Measurements from ENCODE around the gene IQGAP1. TPM values are rescaled to one million over a fixed set of nuclear protein-coding genes. Genes with fewer than 3 reads are reported as not detected.
"Not testable (repeated sequence)": the region's sequence is repeated elsewhere in the genome, so short reads cannot be mapped to it uniquely, and the experiment has no call there.

IQGAP1 gene
- total RNA-seq (2014; rRNA removed; shearing (Covaris generic)), result 52.7 and 55.2 TPM in 2 replicates

- DNase-seq (ENCODE audit: low spot score), result peak; percentile 98
- in situ Hi-C loops (cut with HindIII; ENCODE audit: low sequenced_read_pairs), result no loop called here
Observed at GRCh38 chr15:90387534-90388461, at the start of gene IQGAP1. IQGAP1 (plus strand) TSS chr15:90388242; CDS start chr15:90388342, 100 bp downstream.

GRCh38 chr15:90338532-90338931 lies 49.5 kb upstream of the IQGAP1 start:
- in situ Hi-C loops (cut with HindIII; ENCODE audit: low sequenced_read_pairs), result no loop called here
- no peak for DNase-seq (ENCODE audit: low spot score)

GRCh38 chr15:90340345-90340744 lies 47.7 kb upstream of the IQGAP1 start:
- DNase-seq (ENCODE audit: low spot score), result no peak
- in situ Hi-C loops (cut with HindIII; ENCODE audit: low sequenced_read_pairs), result no loop called here

DNA sequence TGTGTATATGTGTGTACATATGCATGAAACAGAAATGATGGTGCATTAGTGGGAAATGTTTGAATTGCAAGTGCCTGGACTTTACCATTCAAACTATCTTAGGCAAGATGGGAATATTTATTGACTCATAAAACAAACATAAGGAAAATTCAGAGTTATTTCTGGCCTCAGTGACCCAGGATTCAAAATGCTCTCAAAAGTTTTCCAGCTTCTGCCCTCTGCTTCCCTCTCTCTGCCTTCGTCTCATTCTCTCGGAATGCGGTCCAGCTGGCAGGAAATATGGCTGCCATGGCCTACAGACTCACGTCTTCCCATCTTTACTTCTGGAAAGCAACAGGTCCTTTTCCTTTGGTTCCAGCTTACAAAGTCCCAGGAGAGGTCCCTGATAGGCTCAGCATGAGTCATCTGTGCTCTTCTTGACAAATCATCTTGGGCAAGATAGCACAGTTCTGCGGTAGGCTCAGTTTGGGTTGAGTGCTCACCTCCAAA lies 44.7 kb upstream of the IQGAP1 start:
- in situ Hi-C loops (cut with HindIII; ENCODE audit: low sequenced_read_pairs), result no loop called here
- DNase-seq (ENCODE audit: low spot score), result no peak

DNA sequence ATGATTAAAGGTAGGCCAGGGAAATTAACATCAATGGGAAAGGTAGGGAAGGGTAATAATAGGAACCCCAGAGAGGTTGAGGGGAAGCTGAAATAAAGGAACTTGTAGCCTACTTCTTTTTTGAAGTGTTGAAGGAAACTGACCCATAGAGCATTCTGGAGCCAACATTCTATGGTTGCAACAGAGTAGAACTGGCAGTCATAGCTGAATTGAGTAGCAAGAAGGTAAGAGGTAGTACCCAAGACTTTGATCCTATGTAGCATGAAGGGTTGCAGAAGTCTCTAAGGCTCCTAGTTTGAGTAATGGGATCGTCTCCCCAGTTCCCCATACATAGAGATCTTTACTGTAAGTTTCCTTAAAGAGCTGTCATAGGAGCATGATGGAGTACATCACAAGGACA lies 43.4 kb upstream of the IQGAP1 start:
- DNase-seq (ENCODE audit: low spot score), result no peak
- in situ Hi-C loops (cut with HindIII; ENCODE audit: low sequenced_read_pairs), result loop anchor here (5.0 kb wide), 1 partner anchor 38 kb away; no protein-coding TSS in a partner anchor

DNA sequence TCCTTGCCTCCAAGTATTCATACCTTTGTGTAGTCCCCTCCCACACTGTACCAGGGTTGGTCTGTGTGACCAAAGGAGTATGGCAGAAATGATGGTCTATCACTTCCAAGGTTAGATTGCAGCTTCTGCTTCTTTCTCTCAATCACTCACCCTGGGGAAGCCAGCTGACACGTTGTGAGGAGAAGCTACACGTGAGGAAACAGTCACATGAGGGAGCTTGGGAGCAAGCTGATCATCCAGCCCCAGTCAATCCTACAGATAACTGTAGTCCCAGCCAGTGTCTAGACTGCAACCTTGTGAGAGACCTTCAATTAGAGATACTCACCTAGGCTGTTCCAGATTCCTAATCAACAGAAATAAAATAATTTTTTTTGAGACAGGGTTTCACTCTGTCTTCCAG lies 42.2 kb upstream of the IQGAP1 start:
- no peak for DNase-seq (ENCODE audit: low spot score)
- in situ Hi-C loops (cut with HindIII; ENCODE audit: low sequenced_read_pairs), result loop anchor here (5.0 kb wide), 1 partner anchor 36 kb away; no protein-coding TSS in a partner anchor

DNA sequence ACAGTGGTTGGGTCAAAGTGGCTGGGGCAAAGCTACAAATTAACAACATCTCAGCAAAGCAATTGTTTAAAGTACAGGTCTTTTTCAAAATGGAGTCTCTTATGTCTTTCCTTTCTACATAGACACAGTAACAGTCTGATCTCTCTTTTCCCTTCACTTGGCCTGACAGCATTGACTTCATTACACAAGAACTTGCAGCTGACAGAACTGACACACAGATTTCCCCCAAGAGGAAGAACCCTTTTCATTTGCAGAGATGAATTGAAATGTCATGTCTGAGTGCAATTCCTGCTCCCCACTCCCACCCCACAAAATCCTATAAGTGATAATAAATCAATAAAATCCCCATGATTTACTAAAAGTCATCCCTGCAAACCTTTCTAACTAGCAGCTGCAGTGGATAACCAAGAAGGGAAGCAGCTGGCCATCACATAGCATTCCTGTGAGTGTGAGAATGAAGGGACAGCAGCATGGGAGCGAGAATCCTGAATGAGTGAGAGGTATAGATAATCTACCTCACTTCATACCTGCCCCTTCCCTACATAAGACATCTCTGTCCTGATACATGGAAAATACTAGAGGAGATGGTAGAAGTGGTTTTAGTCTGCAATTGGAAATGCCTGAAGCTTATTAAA lies 40.5 kb upstream of the IQGAP1 start:
- in situ Hi-C loops (cut with HindIII; ENCODE audit: low sequenced_read_pairs), result loop anchor here (5.0 kb wide), 1 partner anchor 35 kb away; no protein-coding TSS in a partner anchor
- DNase-seq (ENCODE audit: low spot score), result not testable (repeated sequence)

DNA sequence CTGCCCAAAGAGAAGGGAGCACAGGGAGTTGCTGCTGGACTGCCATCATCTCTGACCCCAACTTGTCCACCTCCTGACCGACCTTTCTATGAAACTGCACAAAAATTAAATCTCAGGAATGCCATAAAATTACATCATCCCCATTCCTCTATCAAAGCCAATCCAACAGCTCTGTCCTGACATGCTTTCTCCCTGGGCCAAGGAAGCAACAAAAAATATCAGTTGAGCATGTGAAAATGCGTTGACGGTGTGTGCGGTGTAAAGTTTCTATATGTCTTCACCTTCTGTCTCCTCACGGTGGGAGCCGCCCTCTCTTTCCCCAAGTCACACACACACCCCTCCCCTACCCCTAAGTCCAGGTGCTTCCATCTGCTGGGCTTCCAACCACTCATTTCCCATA lies 39.6 kb upstream of the IQGAP1 start:
- no peak for DNase-seq (ENCODE audit: low spot score)
- in situ Hi-C loops (cut with HindIII; ENCODE audit: low sequenced_read_pairs), result loop anchor here (5.0 kb wide), 1 partner anchor 34 kb away; no protein-coding TSS in a partner anchor

DNA sequence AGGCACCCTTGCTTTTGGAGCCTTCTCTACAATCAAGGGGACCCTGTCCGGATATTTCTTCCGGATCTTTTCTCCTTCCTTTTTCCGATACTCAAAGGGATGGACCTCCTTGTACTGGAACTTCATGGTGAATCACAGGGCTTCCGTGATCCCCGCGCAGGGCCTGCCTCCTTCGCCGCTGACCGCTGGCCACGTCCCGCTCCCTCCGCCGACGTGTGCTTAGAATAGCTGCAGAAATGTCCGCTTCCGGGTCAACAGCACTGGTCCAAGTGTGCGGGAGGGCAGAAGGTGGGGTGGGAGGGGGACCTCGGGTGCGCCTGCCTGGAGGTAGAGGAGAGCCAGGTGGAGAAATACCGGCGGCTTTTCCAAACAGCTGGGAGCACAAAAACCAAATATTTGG lies 39.0 kb upstream of the IQGAP1 start:
- in situ Hi-C loops (cut with HindIII; ENCODE audit: low sequenced_read_pairs), result loop anchor here (5.0 kb wide), 1 partner anchor 33 kb away; no protein-coding TSS in a partner anchor
- DNase-seq (ENCODE audit: low spot score), result no peak

GRCh38 chr15:90349821-90350220 lies 38.2 kb upstream of the IQGAP1 start:
- in situ Hi-C loops (cut with HindIII; ENCODE audit: low sequenced_read_pairs), result loop anchor here (5.0 kb wide), 1 partner anchor 32 kb away; no protein-coding TSS in a partner anchor
- DNase-seq (ENCODE audit: low spot score), result no peak

DNA sequence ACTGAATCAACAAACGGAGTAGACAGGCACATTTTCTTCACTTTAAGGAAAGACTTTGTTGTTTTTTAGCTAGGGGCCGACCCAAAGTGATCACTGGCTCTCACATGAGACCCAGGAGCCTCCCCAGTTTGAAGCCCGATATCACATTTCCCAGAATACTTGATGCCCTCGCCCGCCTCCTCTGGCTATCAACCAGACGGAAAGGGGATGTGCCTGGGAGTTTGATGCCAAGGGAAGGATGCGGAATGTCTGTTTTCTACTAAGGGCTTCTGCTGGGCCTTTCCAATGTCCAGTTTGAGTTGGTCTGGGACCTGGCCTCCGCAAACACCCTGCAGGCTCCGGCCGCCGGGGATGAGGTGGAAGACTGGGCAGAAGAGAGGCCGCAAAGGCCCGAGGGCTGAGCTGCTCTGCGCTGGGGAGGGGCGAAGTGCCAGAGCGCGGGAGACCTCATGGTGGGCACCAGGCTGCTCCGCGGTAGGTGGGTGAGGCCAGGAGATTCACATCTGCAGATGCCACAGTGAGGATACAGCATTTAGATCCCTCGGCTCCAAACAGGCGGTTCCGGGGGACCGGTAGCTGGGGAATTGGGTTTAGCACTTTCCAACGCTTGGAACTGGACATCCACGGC lies 36.4 kb upstream of the IQGAP1 start:
- no peak for DNase-seq (ENCODE audit: low spot score)
- in situ Hi-C loops (cut with HindIII; ENCODE audit: low sequenced_read_pairs), result no loop called here

DNA sequence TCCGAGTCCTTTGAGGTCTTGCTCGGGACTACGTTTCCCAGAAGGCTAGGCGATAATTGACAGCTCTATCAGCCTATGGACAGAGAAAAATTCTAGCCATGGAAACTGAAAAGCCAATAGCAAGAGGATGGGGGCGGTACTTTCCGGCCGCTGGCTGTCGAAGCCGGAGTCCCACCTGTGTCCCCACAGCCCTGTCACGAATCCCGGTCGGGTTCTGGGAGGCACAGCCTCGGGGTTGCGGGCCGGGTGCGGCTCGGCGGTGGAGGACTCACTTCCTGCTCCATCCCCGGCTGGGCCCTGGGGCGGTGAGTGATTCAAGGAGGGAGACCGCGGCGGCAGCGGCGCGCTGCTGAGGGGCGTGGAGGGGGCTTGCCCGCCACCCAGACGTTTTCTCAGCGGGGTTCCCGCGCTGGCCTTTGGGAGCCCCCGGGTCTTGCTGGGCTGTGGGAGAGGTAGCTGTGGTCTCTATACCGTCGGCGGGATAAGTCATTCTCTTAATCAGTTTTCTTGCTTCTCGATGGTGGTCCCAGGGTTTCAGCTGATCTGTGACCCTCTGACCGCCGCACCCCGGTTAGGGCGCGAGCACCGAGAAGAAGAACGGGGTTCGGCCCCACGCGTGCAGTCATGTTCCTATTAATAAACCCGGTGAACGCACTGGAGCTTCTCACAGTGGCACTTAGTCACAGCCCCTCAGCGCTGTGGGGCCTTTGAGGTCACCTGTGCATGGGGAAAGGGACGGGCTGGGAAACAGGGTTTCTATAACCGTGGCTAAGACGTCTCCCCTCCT lies 35.7 kb upstream of the IQGAP1 start, which contains the start of gene ZNF774:
Gene ZNF774 (plus strand): TSS at position 178 of the 787 bp plus-strand sequence. CDS start 2,377 bp downstream, outside the sequence.
- DNase-seq (ENCODE audit: low spot score), result peak; percentile 99
- in situ Hi-C loops (cut with HindIII; ENCODE audit: low sequenced_read_pairs), result no loop called here

DNA sequence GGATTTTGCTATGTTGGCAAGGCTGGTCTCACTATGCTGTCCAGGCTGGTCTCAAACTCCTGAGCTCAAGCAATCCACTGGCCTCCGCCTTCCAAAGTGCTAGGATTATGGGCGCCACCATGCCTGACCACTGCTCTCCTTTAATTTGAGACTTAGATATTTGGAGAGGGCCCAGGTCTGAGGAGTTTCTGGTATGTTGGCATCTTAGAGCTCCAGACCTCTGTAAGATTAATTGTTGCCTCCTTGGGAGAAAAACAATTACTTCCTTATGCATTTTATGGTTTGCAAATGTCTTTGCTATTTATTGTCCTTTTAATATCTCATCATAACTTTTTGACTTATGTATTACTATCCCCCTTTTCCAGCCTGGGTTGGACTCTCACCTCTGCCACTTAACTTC lies 33.1 kb upstream of the IQGAP1 start:
- in situ Hi-C loops (cut with HindIII; ENCODE audit: low sequenced_read_pairs), result no loop called here

DNA sequence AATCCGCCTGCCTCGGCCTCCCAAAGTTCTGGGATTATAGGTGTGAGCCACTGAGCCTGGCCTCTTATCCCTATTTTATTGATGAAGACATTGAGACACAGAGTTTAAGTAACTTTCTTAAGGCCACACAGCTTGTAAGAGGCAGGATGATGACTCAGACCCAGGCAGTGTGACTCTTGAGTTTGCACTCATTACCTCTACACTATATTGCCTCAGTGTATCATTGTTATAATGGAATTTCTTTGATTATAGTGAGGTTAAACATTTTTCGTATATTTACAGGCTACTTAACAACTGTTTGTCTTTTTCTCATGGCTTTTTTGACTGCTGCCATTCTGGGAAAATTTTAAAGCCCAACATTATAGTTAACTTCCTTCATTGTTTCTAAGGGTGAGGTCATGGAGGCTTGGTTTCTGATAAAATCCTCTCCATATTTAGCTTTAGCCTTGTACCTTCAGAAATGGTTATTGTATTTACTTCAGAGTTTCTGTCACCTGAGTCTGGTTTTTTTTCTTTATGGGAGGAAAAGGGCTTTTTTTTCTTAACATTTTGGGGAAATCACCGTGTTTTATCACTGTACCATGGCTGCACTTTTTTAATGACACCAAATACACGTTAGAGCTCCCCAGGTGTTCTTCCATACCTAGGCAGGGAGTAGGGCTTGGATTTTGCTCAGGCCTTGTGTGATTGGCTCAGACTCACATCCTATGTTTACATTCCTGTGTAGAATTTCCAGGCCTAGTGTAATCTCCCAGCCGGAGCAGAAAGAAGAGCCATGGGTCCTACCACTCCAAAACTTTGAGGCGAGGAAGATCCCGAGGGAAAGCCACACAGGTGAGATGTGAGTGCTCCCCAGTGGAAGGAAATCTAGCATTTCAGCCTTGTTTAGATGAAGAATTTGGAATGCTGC lies 29.7 kb upstream of the IQGAP1 start:
- DNase-seq (ENCODE audit: low spot score), result no peak
- in situ Hi-C loops (cut with HindIII; ENCODE audit: low sequenced_read_pairs), result no loop called here

More for the DNA sequence above, 33.1 kb upstream of the IQGAP1 start:
- no peak for DNase-seq (ENCODE audit: low spot score)

DNA sequence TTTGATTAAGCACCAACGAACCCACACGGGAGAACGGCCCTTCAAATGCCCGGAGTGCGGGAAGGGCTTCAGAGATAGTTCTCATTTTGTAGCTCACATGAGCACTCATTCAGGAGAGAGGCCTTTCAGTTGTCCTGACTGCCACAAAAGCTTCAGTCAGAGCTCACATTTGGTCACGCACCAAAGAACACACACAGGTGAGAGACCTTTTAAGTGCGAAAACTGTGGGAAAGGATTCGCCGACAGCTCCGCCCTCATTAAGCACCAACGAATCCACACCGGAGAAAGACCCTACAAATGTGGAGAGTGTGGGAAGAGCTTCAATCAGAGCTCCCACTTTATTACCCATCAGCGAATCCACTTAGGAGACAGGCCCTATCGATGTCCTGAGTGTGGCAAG lies 27.3 kb upstream of the IQGAP1 start:
- in situ Hi-C loops (cut with HindIII; ENCODE audit: low sequenced_read_pairs), result no loop called here

DNA sequence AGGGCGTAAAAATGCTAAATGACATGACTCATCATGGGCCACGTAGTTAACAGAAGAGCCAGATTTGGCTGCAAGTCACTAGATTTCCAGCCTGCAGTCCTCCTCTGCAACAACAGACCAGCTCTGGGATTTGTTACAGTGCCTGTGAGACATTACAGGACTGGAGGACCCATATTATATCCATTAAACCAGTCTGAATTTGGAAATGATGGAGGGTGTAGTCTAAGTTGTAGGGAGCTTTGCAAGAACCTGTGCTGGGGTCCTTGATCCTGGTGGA lies 25.2 kb upstream of the IQGAP1 start:
- DNase-seq (ENCODE audit: low spot score), result no peak
- in situ Hi-C loops (cut with HindIII; ENCODE audit: low sequenced_read_pairs), result no loop called here

More for the DNA sequence above, 27.3 kb upstream of the IQGAP1 start:
- no peak for DNase-seq (ENCODE audit: low spot score)

GRCh38 chr15:90364251-90364650 lies 23.8 kb upstream of the IQGAP1 start:
- no peak for DNase-seq (ENCODE audit: low spot score)
- in situ Hi-C loops (cut with HindIII; ENCODE audit: low sequenced_read_pairs), result no loop called here
